ENCODE measurements around the gene MED14.

The MED14 gene

DNA sequence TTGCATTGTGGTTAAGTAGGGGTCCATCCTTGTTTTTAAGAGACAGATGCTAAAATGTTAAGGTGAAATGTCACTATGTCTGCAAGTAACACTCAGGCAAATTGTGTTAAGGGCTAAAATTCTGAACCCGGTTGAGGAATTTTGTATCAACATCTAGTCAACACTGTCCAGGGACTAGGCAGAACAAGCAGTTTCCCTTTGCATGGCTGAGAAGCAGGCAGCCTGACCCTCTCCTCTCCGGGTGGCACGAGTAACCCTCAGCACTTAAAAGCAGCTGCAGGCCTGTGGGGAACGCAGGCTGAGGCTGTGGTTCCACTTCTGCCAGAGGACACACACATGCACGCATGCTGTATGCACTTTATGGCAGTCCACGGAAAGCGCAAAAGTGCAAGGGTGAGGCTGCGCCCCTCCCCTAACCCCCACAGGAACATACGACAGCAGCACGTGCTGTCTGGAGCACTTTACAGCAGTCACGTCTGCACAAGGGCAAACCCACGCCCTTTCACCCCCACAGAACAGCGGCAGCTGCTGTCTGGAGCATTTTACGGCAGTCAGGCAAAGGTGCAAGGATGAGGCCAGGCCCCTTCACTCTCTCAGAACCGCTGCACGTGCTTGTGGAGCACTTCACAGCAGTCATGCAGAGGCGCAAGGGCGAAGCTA is 112.7 kb downstream of the MED14 start:
- Histone ChIP-seq H3K4me1 (ENCODE audit: control insufficient read depth in 1 of 2, insufficient read depth in 1 of 2, low read depth in 1 of 2, low read length in 1 of 2) (no peaks in the 10 kb centered on the region), H3K27ac (no peak overlapping the region), H3K4me3 (ENCODE audit: low read depth in 1 of 2, low read length in 1 of 2) (no peak overlapping the region), H3K9me3 (no peaks in the 10 kb centered on the region), H3K27me3 (no peaks in the 10 kb centered on the region), H3K36me3 (peaks cover 11% of the 10 kb centered on the region)
- TF ChIP-seq, protein P1, sequence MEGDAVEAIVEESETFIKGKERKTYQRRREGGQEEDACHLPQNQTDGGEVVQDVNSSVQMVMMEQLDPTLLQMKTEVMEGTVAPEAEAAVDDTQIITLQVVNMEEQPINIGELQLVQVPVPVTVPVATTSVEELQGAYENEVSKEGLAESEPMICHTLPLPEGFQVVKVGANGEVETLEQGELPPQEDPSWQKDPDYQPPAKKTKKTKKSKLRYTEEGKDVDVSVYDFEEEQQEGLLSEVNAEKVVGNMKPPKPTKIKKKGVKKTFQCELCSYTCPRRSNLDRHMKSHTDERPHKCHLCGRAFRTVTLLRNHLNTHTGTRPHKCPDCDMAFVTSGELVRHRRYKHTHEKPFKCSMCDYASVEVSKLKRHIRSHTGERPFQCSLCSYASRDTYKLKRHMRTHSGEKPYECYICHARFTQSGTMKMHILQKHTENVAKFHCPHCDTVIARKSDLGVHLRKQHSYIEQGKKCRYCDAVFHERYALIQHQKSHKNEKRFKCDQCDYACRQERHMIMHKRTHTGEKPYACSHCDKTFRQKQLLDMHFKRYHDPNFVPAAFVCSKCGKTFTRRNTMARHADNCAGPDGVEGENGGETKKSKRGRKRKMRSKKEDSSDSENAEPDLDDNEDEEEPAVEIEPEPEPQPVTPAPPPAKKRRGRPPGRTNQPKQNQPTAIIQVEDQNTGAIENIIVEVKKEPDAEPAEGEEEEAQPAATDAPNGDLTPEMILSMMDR (IDR thresholded peaks at IDR 0.05): no peak

DNA sequence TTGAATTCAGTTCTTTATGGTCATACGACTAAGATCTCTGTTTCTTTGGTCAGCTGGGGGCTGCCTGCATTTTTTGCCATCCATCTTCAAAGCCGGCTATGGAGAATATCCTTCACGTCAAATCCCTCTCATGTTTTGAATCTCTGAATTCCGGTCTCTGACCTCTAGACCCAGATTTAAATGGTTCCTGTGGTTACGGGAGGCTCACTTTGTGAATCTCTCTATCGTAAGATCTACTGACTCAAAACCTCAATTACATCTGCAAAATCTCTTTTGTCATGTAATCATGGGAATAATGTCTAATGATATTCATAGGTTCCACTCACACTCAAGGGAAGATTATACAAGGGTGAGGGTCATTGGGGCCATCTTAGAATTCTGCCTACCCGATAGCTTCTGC is 117.8 kb downstream of the MED14 start:
- TF ChIP-seq, protein P1 (IDR thresholded peaks at IDR 0.05): no peak
- Histone ChIP-seq H3K4me1 (ENCODE audit: control insufficient read depth in 1 of 2, insufficient read depth in 1 of 2, low read depth in 1 of 2, low read length in 1 of 2) (no peaks in the 10 kb centered on the region), H3K27me3 (no peaks in the 10 kb centered on the region), H3K36me3 (no peaks in the 10 kb centered on the region), H3K4me3 (ENCODE audit: low read depth in 1 of 2, low read length in 1 of 2) (no peak overlapping the region), H3K9me3 (no peaks in the 10 kb centered on the region), H3K27ac (no peak overlapping the region)

DNA sequence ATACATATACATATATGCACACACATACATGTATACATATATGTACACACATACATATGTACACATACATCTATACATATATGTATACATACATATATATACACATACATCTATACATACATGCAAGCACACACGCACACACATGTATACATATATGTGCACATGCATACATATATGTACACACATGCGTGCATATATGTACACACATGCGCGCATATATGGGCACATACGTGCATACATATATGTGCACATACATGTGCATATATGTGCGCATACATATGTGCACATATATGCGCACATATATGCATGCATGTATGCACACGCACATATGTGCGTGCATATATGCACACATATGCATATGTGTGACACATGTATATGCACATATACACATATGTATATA is 119.4 kb downstream of the MED14 start:
- H3K27me3 ChIP-seq: no peaks in the 10 kb centered on the region
- no peak overlapping the region for H3K27ac ChIP-seq
- TF ChIP-seq, protein P1 (IDR thresholded peaks at IDR 0.05): no peak
- no peak overlapping the region for H3K4me3 ChIP-seq (ENCODE audit: low read depth in 1 of 2, low read length in 1 of 2)
- H3K36me3 ChIP-seq: no peaks in the 10 kb centered on the region
- no peaks in the 10 kb centered on the region for H3K4me1 ChIP-seq (ENCODE audit: control insufficient read depth in 1 of 2, insufficient read depth in 1 of 2, low read depth in 1 of 2, low read length in 1 of 2)
- no peaks in the 10 kb centered on the region for H3K9me3 ChIP-seq

DNA sequence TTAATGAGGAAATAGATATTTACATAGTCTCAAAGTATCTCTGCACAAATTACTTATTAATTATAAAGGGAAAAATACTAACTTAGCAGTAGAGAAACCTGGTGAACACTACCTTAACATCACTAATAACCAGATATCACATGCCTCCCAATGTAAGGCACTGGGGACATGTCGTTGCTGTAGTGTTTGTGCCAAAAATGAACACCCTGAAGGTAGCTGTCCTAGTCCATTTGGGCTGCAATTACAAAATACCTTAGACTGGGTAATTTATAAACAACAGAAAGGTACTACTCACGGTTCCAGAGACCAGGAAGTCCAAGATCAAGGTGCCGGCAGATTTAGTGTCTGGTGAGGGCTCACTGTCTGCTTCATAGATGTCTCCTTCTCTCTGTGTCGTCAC is 122.8 kb downstream of the MED14 start:
- TF ChIP-seq, protein P1 (IDR thresholded peaks at IDR 0.05): no peak
- Histone ChIP-seq H3K27me3 (no peaks in the 10 kb centered on the region), H3K27ac (no peak overlapping the region), H3K4me3 (ENCODE audit: low read depth in 1 of 2, low read length in 1 of 2) (no peak overlapping the region), H3K4me1 (ENCODE audit: control insufficient read depth in 1 of 2, insufficient read depth in 1 of 2, low read depth in 1 of 2, low read length in 1 of 2) (no peaks in the 10 kb centered on the region), H3K9me3 (no peaks in the 10 kb centered on the region), H3K36me3 (no peaks in the 10 kb centered on the region)

DNA sequence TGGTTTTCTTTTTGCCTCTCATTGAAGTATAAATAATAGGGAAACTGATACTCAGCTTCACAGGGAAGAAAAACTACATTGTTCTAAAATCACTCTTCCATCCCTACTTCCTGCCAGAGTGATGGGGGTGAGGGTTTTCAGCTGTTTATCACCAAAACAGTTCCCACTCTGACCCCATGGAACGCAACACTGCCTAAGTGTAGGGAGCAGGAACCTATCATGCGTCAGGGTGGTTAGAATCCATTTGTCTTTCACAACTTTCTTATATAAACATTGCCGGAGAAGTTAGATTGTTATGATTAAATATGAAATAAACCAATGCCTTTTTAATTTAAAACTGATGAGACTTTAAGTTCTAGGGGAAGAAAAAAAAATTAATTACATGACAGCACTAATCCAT is 128.0 kb downstream of the MED14 start:
- Histone ChIP-seq H3K27me3 (no peaks in the 10 kb centered on the region), H3K9me3 (no peaks in the 10 kb centered on the region), H3K36me3 (peaks cover 17% of the 10 kb centered on the region), H3K27ac (no peak overlapping the region), H3K4me1 (ENCODE audit: control insufficient read depth in 1 of 2, insufficient read depth in 1 of 2, low read depth in 1 of 2, low read length in 1 of 2) (no peaks in the 10 kb centered on the region), H3K4me3 (ENCODE audit: low read depth in 1 of 2, low read length in 1 of 2) (no peak overlapping the region)
- TF ChIP-seq, protein P1 (IDR thresholded peaks at IDR 0.05): no peak
